H1 (cell line): ENCODE measurements around the gene OR10H5. TPM values are rescaled to one million over a fixed set of nuclear protein-coding genes. Genes with fewer than 3 reads are reported as not detected.
"Not testable (repeated sequence)": the region's sequence is repeated elsewhere in the genome, so short reads cannot be mapped to it uniquely, and the experiment has no call there.

Experiments
- CTCF ChIA-PET: fragments of 300-600 bp; sonication (Branson Sonifier 250); formaldehyde crosslinking; loops from one replicate; lab custom pipeline; 2021; ENCODE audit not compliant: partially characterized antibody; lab: Charles Lee
- POLR2A ChIA-PET: fragments of 300-600 bp; sonication (Branson Sonifier 250); formaldehyde crosslinking; loops from one replicate; lab custom pipeline; 2021; ENCODE audit warnings: inconsistent platforms; ENCODE audit not compliant: partially characterized antibody; lab: Charles Lee
- DNase-seq, 2 experiments: peaks; one replicate each; pipeline versions ENCODE4 v3.0.0 to v3.0.0-alpha.2; 2010 to 2022; ENCODE audit warnings: low spot score in 2 of 2, low read depth in 1 of 2, mixed read lengths in 1 of 2
- FAIRE-seq: peaks from 2 replicates; lab custom pipeline; 2011; peaks lifted over from hg19 to GRCh38; lab: Jason Lieb, UNC
- H2AFZ ChIP-seq: 2 replicates; pipeline ENCODE4 v1.8.1; 2012; ENCODE audit warnings: low read length, inconsistent platforms
- H2AK5ac ChIP-seq: 2 replicates; pipeline ENCODE4 v1.6.1; 2013; ENCODE audit warnings: low read depth, low read length
- H2BK120ac ChIP-seq: replicated peaks from 2 replicates; pipeline ENCODE3; 2013; ENCODE audit warnings: low read depth, low read length, inconsistent platforms
- H2BK12ac ChIP-seq: 2 replicates; pipeline ENCODE4 v1.6.1; 2013; ENCODE audit warnings: low read depth, low read length
- H2BK15ac ChIP-seq: 2 replicates; pipeline ENCODE4 v1.6.1; 2013; ENCODE audit warnings: low read length
- H2BK20ac ChIP-seq: 2 replicates; pipeline ENCODE4 v1.6.1; 2013; ENCODE audit warnings: low read length
- H2BK5ac ChIP-seq: 2 replicates; pipeline ENCODE4 v1.6.1; 2013; ENCODE audit warnings: low read depth, low read length
- H3K14ac ChIP-seq: 2 replicates; pipeline ENCODE4 v1.6.1; 2013; ENCODE audit warnings: inconsistent platforms; ENCODE audit not compliant: insufficient read length
- H3K18ac ChIP-seq: 2 replicates; pipeline ENCODE4 v1.6.1; 2013; ENCODE audit warnings: low read length; ENCODE audit errors: extremely low read depth
- H3K23ac ChIP-seq: 2 replicates; pipeline ENCODE4 v1.6.1; 2013; ENCODE audit warnings: inconsistent platforms; ENCODE audit not compliant: insufficient read length
- H3K23me2 ChIP-seq: 2 replicates; pipeline ENCODE4 v1.6.1; 2013; ENCODE audit warnings: low read depth, low read length
- H3K27ac ChIP-seq: 2 replicates; pipeline ENCODE4 v1.6.1; 2011; ENCODE audit warnings: low read depth, low read length, inconsistent platforms
- H3K27me3 ChIP-seq, 4 experiments: replicated peaks in 1 of 4; 1 replicate in 1 of 4; 2 replicates in 3 of 4; pipeline versions ENCODE4 v1.6.1 to v1.8.1; 2011 to 2013; ENCODE audit warnings: low read length in 3 of 4, mild to moderate bottlenecking in 3 of 4, inconsistent platforms in 2 of 4, mixed read lengths in 2 of 4, moderate library complexity in 1 of 4; ENCODE audit not compliant: control insufficient read depth in 3 of 4, insufficient read depth in 3 of 4; ENCODE audit errors: extremely low read depth in 1 of 4
- H3K36me3 ChIP-seq, 4 experiments: 2 replicates each; pipeline versions ENCODE4 v1.6.1 to v1.8.1; 2011 to 2013; ENCODE audit warnings: mild to moderate bottlenecking in 4 of 4, low read length in 3 of 4, moderate library complexity in 2 of 4, control low read depth in 1 of 4, inconsistent platforms in 1 of 4; ENCODE audit not compliant: insufficient read depth in 4 of 4, control insufficient read depth in 2 of 4
- H3K4ac ChIP-seq: replicated peaks from 2 replicates; pipeline ENCODE3; 2013; ENCODE audit warnings: low read length, low read depth, mixed read lengths, inconsistent platforms; ENCODE audit not compliant: insufficient read length
- H3K4me1 ChIP-seq, 4 experiments: replicated peaks in 1 of 4; 1 replicate in 1 of 4; 2 replicates in 3 of 4; pipeline versions ENCODE4 v1.6.1 to v1.8.1; 2011 to 2013; ENCODE audit warnings: low read length in 3 of 4, inconsistent platforms in 2 of 4, mixed read lengths in 1 of 4; ENCODE audit not compliant: insufficient read depth in 4 of 4, control insufficient read depth in 3 of 4
- H3K4me2 ChIP-seq, 2 experiments: 2 replicates each; pipeline versions ENCODE4 v1.6.1 to v1.8.1; 2011 to 2013; ENCODE audit warnings: low read depth in 2 of 2, low read length in 2 of 2, control low read depth in 1 of 2, inconsistent platforms in 1 of 2, mild to moderate bottlenecking in 1 of 2; ENCODE audit not compliant: insufficient read depth in 1 of 2
- H3K4me3 ChIP-seq, 4 experiments: fragments of 200-600, 300-600 bp in 1 of 4; sonication (generic), shearing (Covaris generic), sonication (Bioruptor Twin) in 1 of 4; 2 replicates each; pipeline versions ENCODE4 v1.5.1 to v1.8.1; 2011 to 2016; ENCODE audit warnings: low read length in 4 of 4, low read depth in 3 of 4, control low read depth in 2 of 4, inconsistent platforms in 2 of 4, mild to moderate bottlenecking in 2 of 4, mixed read lengths in 1 of 4, moderate library complexity in 1 of 4; ENCODE audit not compliant: insufficient read depth in 2 of 4; ENCODE audit errors: extremely low read depth in 1 of 4
- H3K56ac ChIP-seq: replicated peaks from 2 replicates; pipeline ENCODE3; 2013; ENCODE audit warnings: low read depth, mild to moderate bottlenecking, mixed read lengths, low read length, inconsistent platforms; ENCODE audit not compliant: insufficient read length
- H3K79me1 ChIP-seq: 2 replicates; pipeline ENCODE4 v1.6.1; 2013; ENCODE audit warnings: low read depth, low read length, control low read depth
- H3K79me2 ChIP-seq, 2 experiments: 2 replicates each; pipeline versions ENCODE4 v1.6.1 to v1.8.1; 2012 to 2013; ENCODE audit warnings: low read length in 2 of 2, mild to moderate bottlenecking in 2 of 2, inconsistent platforms in 1 of 2; ENCODE audit not compliant: insufficient read depth in 2 of 2, control insufficient read depth in 1 of 2
- H3K9ac ChIP-seq, 4 experiments: replicated peaks in 1 of 4; 1 replicate in 1 of 4; 2 replicates in 3 of 4; pipeline versions ENCODE4 v1.6.1 to v1.8.1; 2011 to 2013; ENCODE audit warnings: low read depth in 3 of 4, low read length in 3 of 4, control low read depth in 2 of 4, mild to moderate bottlenecking in 2 of 4, moderate library complexity in 2 of 4, inconsistent platforms in 1 of 4; ENCODE audit errors: extremely low read depth in 1 of 4
- H3K9me3 ChIP-seq, 2 experiments: 2 replicates each; pipeline versions ENCODE4 v1.6.1 to v1.8.1; 2012 to 2013; ENCODE audit warnings: mild to moderate bottlenecking in 2 of 2, moderate library complexity in 2 of 2, control low read depth in 1 of 2, inconsistent platforms in 1 of 2, low read depth in 1 of 2, low read length in 1 of 2, mixed read lengths in 1 of 2; ENCODE audit not compliant: insufficient read depth in 2 of 2
- H4K20me1 ChIP-seq, 2 experiments: replicated peaks in 1 of 2; 2 replicates each; pipeline versions ENCODE3 to v1.8.1; 2011 to 2013; ENCODE audit warnings: inconsistent platforms in 2 of 2, low read length in 2 of 2, mild to moderate bottlenecking in 1 of 2; ENCODE audit not compliant: insufficient read depth in 2 of 2, control insufficient read depth in 1 of 2
- H4K5ac ChIP-seq: 2 replicates; pipeline ENCODE4 v1.6.1; 2013; ENCODE audit warnings: low read length, low read depth, mixed read lengths, inconsistent platforms; ENCODE audit not compliant: insufficient read length
- H4K8ac ChIP-seq: 2 replicates; pipeline ENCODE4 v1.8.0; 2013; ENCODE audit warnings: mild to moderate bottlenecking, moderate library complexity, low read length, inconsistent platforms; ENCODE audit not compliant: insufficient read depth; ENCODE audit errors: extremely low read depth
- H4K91ac ChIP-seq: replicated peaks from 2 replicates; pipeline ENCODE3; 2013; ENCODE audit warnings: low read length, mixed read lengths, inconsistent platforms; ENCODE audit not compliant: insufficient read length
- WGBS, 2 experiments: shearing (Covaris generic) in 1 of 2; methylation state at CpG; one replicate each; pipeline versions ENCODE4 v1.1.6 to v1.1.7; 2013 to 2015; ENCODE audit warnings: low lambda C conversion rate in 2 of 2, mixed read lengths in 2 of 2, inconsistent platforms in 1 of 2, low coverage in 1 of 2, missing lambda C conversion rate in 1 of 2; ENCODE audit not compliant: insufficient replicate concordance in 2 of 2, insufficient coverage in 1 of 2, insufficient read length in 1 of 2; ENCODE audit errors: extremely low coverage in 1 of 2, missing lambda C conversion rate in 1 of 2; 5-methylcytosine and 5-hydroxymethylcytosine counted together
- polyA plus RNA-seq, 7 experiments: library from polyadenylated mRNA; depleted of rRNA in 3 of 7; stranded (reverse) in 5 of 7; unstranded in 2 of 7; fragments of >200 nt in 5 of 7; fragments of 200-250 nt in 2 of 7; gene quantifications; 1 replicate in 5 of 7; 2 replicates in 1 of 7; 4 replicates in 1 of 7; pipeline versions ENCODE4 v1.2.1 to v1.2.3, GENCODE V29; 2011 to 2013; ENCODE audit warnings: missing spikeins in 2 of 7, mixed read lengths in 2 of 7
- total RNA-seq: library from RNA; stranded (reverse); fragmentation: NEBNext Ultra II Directional; extraction: Animal tissue kit (Norgen Biotek cat#: 25700); gene quantifications from 2 replicates; pipeline ENCODE4 v1.2.1, GENCODE V29; 2021

The OR10H5 gene
- total and polyA plus RNA-seq, 2 of the 8 experiments (the other 6 are each of a cell fraction or from before 2014, with no cell fraction given), result not detected

- H3K79me2 ChIP-seq, H2BK20ac ChIP-seq, H3K18ac ChIP-seq, H4K91ac ChIP-seq, H3K27me3 ChIP-seq, H4K5ac ChIP-seq, H4K20me1 ChIP-seq, H2BK120ac ChIP-seq, H3K4me1 ChIP-seq, H3K4me2 ChIP-seq, H3K79me1 ChIP-seq, H4K8ac ChIP-seq, CTCF ChIA-PET, FAIRE-seq, H2BK12ac ChIP-seq, H3K23me2 ChIP-seq, H3K56ac ChIP-seq, POLR2A ChIA-PET, H3K4me3 ChIP-seq, H2BK5ac ChIP-seq, DNase-seq, H2BK15ac ChIP-seq, H3K23ac ChIP-seq, H3K4ac ChIP-seq, H3K9ac ChIP-seq, H3K14ac ChIP-seq, H3K27ac ChIP-seq, H2AFZ ChIP-seq, H3K36me3 ChIP-seq, H2AK5ac ChIP-seq: not testable (repeated sequence)
- WGBS, 2 experiments, result 76% methylated on average over 13 of the region's 13 CpGs; no CpG with 5 or more reads in 1 of the 2 experiments
- H3K9me3 ChIP-seq, result peaks cover 62 to 90% of the 10 kb centered on the region in 2 experiments
Observed at GRCh38 chr19:15828611-15829305, 41.3 kb downstream of the OR10H5 start.
